Measurements from ENCODE around the gene CPOX. TPM values are rescaled to one million over a fixed set of nuclear protein-coding genes. Genes with fewer than 3 reads are reported as not detected.

Gene CPOX
- total RNA-seq, 1 donor from 2014 or later, result 34.8 TPM

- H3K27ac ChIP-seq, result no peak overlapping the region
- H3K9me3 ChIP-seq, result peaks cover 0 to 5% of the 10 kb centered on the region in 2 donors
- no peaks in the 10 kb centered on the region for H3K4me1 ChIP-seq
- no peak for DNase-seq (ENCODE audit: low spot score in 2 of 2)
- TF ChIP-seq CTCF (IDR thresholded peaks at IDR 0.05), result no peak
- no peak overlapping the region for H3K4me3 ChIP-seq
- H3K27me3 ChIP-seq, result no peaks in the 10 kb centered on the region
- intact Hi-C loops (cut with DNase I), result no loop called here
- H3K36me3 ChIP-seq, result no peaks in the 10 kb centered on the region
Observed at GRCh38 chr3:98608029-98608428, 14.6 kb upstream of the CPOX start.

- intact Hi-C loops (cut with DNase I), result loop anchor here (2.0 kb wide), 1 partner anchor 209 kb away; no protein-coding TSS in a partner anchor
- TF ChIP-seq CTCF (IDR thresholded peaks at IDR 0.05), result no peak
Observed at GRCh38 chr3:98603580-98603979, 10.2 kb upstream of the CPOX start.

GRCh38 chr3:98602078-98602678, 8.8 kb upstream of the CPOX start:
- Histone ChIP-seq H3K9me3 (peaks cover 0 to 4% of the 10 kb centered on the region in 2 donors), H3K4me1 (no peaks in the 10 kb centered on the region), H3K4me3 (no peak overlapping the region), H3K27ac (no peak overlapping the region), H3K36me3 (no peaks in the 10 kb centered on the region), H3K27me3 (no peaks in the 10 kb centered on the region)
- TF ChIP-seq CTCF (IDR thresholded peaks at IDR 0.05), result peak; percentile 58 to 78 (median 67)
- intact Hi-C loops (cut with DNase I), result loop anchor here (2.0 kb wide), 1 partner anchor 211 kb away; no protein-coding TSS in a partner anchor
- no peak for DNase-seq (ENCODE audit: low spot score in 2 of 2)

More at GRCh38 chr3:98603580-98603979, 10.2 kb upstream of the CPOX start:
- DNase-seq (ENCODE audit: low spot score in 2 of 2), result no peak
- H3K9me3 ChIP-seq, result peaks cover 0 to 5% of the 10 kb centered on the region in 2 donors
- H3K4me1 ChIP-seq, result no peaks in the 10 kb centered on the region
- H3K27me3 ChIP-seq, result no peaks in the 10 kb centered on the region
- H3K36me3 ChIP-seq, result no peaks in the 10 kb centered on the region
- no peak overlapping the region for H3K27ac ChIP-seq
- no peak overlapping the region for H3K4me3 ChIP-seq

- no peak overlapping the region for H3K4me3 ChIP-seq
- no peak for TF ChIP-seq CTCF (IDR thresholded peaks at IDR 0.05)
- no peaks in the 10 kb centered on the region for H3K27me3 ChIP-seq
- DNase-seq (ENCODE audit: low spot score in 2 of 2), result no peak
- no peak overlapping the region for H3K27ac ChIP-seq
- intact Hi-C loops (cut with DNase I), result no loop called here
- no peaks in the 10 kb centered on the region for H3K36me3 ChIP-seq
- H3K4me1 ChIP-seq, result no peaks in the 10 kb centered on the region
- H3K9me3 ChIP-seq, result no peaks in the 10 kb centered on the region
Observed at GRCh38 chr3:98601180-98601579, 7.8 kb upstream of the CPOX start.

- no peak for TF ChIP-seq CTCF (IDR thresholded peaks at IDR 0.05)
- Histone ChIP-seq H3K4me3 (no peak overlapping the region), H3K27me3 (no peaks in the 10 kb centered on the region), H3K27ac (no peak overlapping the region), H3K9me3 (no peaks in the 10 kb centered on the region), H3K36me3 (no peaks in the 10 kb centered on the region), H3K4me1 (no peaks in the 10 kb centered on the region)
- no peak for DNase-seq (ENCODE audit: low spot score in 2 of 2)
- intact Hi-C loops (cut with DNase I), result no loop called here
Observed at GRCh38 chr3:98600412-98601095, 7.1 kb upstream of the CPOX start.

Data from ascending aorta (tissue), 2 donors.